HS-27A (cell line): ENCODE data around the gene AMH.
A peak's percentile ranks its signal among the peaks of the same experiment; 100 is the strongest.

Experiments
- DNase-seq: peaks from one replicate; pipeline ENCODE4 v3.0.0-alpha.2; 2012; ENCODE audit warnings: low read depth, missing footprints

Gene AMH

GRCh38 chr19:2249880-2250765 is 1.0 kb downstream of the AMH start:
- DNase-seq, result no peak

DNA sequence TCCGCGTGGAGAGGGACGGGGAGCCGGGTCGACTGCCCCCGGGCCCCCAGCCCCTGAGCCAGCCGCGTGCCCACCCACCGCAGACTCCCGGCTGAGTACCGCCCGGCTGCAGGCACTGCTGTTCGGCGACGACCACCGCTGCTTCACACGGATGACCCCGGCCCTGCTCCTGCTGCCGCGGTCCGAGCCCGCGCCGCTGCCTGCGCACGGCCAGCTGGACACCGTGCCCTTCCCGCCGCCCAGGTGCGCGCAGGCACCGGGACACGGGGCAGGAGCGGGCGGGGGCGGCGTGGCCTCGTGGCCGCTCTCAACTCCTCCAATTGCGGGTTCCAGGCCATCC is 1.6 kb downstream of the AMH start:
- no peak for DNase-seq

DNA sequence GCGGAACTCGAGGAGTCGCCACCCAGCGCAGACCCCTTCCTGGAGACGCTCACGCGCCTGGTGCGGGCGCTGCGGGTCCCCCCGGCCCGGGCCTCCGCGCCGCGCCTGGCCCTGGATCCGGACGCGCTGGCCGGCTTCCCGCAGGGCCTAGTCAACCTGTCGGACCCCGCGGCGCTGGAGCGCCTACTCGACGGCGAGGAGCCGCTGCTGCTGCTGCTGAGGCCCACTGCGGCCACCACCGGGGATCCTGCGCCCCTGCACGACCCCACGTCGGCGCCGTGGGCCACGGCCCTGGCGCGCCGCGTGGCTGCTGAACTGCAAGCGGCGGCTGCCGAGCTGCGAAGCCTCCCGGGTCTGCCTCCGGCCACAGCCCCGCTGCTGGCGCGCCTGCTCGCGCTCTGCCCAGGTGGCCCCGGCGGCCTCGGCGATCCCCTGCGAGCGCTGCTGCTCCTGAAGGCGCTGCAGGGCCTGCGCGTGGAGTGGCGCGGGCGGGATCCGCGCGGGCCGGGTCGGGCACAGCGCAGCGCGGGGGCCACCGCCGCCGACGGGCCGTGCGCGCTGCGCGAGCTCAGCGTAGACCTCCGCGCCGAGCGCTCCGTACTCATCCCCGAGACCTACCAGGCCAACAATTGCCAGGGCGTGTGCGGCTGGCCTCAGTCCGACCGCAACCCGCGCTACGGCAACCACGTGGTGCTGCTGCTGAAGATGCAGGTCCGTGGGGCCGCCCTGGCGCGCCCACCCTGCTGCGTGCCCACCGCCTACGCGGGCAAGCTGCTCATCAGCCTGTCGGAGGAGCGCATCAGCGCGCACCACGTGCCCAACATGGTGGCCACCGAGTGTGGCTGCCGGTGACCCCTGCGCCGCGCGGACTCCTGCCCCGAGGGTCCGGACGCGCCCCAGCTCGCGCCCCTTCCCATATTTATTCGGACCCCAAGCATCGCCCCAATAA is 2.3 kb downstream of the AMH start:
- no peak for DNase-seq

DNA sequence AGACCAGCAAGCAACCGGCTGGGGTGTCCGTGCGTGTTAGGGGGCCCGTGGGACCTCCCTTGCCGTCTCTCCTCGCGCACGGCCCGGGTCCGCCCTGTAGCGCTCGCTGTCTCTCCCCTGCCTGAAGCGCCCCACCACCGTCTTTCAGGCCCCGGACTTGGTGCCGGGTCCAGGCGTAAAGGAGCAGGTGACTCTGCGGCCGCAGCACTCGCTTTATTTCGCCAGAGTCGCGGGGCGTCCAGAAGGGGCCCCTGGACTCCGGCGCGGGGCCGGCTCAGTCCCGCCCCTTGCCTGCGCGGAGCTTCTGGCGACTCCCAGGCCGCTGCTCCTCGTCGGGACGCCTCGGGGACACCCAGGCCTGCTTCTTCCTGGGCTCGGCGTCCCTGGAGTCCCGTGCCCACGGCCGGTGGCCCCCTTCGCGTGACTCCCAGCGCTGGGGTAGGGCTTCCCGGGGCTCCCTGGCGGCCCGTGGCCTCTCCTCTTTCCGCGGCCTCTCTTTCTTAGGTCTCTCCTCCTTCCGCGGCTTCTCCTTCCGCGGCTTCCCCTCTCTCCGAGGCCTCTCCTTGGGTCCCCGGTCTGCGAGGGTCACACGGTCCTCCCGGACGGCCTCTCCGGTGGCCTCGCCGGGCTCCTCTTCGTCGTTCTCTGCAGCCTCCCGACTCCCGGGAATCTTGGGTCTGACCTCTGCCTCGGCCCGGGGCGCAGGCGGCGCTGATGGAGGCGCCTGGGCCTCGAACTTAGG is 3.1 kb downstream of the AMH start:
- no peak for DNase-seq

- DNase-seq, result no peak
Measured at GRCh38 chr19:2252797-2253105, 3.6 kb downstream of the AMH start.

- DNase-seq, result no peak
Measured at GRCh38 chr19:2253106-2254063, 4.3 kb downstream of the AMH start.

DNA sequence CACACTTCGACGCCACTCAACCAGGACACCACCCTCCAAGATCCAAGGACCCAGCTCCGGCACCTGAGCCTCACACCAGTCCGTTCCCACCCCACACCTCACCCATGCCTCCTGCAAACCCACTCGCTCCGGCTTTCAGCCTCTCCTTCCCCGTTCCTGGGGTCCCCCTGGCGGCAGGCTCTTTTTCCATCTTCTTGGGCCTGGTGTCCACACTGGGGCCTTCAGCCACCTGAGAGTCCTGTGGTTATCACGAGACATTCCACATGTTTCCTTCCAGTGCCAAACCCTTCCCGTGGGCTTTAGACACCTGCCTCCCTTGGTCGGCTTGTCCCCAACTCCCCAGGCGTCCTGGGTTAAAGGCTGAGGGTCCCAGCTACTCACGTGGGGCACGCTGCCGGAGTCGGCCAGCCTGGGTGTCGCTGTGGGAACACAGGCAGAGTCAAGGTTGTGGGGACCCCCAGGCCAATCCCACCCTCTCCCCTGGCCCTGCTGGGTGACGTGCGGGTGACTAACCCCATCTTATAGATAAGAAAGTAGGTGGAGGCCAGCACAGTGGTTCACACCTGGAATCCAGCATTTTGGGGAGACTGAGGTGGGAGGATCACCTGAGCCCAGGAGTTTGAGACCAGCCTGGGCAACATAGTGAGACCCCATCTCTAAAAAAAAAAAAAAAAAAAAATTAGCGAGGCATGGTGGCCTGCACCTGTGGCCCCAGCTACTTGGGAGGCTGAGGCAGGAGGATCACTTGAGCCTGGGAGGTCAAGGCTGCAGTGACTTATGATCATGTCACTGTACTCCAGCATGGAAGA is 5.1 kb downstream of the AMH start:
- DNase-seq, result no peak

GRCh38 chr19:2255112-2255845 is 6.2 kb downstream of the AMH start:
- no peak for DNase-seq

DNA sequence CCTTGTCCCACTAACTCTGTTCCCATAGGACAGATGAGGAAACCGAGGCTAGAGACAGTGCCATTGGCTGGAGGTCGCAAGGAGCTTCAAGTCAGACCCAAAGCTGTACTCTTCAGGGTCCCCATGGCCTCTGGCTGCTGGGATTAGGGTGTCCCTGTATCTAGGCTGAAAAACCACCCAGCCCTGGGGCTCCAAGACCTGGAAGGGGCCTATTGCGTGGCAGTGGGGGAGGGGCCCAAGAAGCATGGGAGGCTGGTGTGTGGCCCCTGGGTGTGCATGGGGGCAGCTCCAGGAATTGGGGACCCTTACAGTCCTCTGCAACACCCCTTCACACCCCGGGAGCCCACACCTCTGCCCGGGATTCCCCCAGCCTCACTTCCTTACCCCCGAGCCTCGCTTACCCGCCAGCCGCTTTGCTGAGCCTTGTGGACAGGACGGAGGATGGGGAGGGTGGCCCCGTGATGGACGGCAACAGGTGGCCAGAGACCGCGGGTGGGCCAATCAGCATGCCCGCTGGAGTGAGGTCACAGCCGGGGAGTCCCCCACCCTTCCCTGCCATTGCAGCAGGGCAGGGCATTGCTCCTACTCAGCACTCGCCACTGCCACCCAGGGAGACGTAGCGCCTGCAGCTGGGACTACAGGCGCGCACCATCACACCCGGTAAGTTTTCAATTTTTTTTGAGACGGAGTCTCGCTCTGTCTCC is 7.0 kb downstream of the AMH start, which contains the start of gene JSRP1:
TSS of gene JSRP1 (minus strand) at position 436 of the 704 bp plus-strand sequence. CDS start 1,103 bp downstream, outside the sequence.
- DNase-seq, result no peak

GRCh38 chr19:2259336-2259735 is 10.2 kb downstream of the AMH start:
- DNase-seq, result no peak

GRCh38 chr19:2260341-2260805 is 11.2 kb downstream of the AMH start:
- no peak for DNase-seq

- DNase-seq, result no peak
Measured at GRCh38 chr19:2261438-2262172, 12.5 kb downstream of the AMH start.

DNA sequence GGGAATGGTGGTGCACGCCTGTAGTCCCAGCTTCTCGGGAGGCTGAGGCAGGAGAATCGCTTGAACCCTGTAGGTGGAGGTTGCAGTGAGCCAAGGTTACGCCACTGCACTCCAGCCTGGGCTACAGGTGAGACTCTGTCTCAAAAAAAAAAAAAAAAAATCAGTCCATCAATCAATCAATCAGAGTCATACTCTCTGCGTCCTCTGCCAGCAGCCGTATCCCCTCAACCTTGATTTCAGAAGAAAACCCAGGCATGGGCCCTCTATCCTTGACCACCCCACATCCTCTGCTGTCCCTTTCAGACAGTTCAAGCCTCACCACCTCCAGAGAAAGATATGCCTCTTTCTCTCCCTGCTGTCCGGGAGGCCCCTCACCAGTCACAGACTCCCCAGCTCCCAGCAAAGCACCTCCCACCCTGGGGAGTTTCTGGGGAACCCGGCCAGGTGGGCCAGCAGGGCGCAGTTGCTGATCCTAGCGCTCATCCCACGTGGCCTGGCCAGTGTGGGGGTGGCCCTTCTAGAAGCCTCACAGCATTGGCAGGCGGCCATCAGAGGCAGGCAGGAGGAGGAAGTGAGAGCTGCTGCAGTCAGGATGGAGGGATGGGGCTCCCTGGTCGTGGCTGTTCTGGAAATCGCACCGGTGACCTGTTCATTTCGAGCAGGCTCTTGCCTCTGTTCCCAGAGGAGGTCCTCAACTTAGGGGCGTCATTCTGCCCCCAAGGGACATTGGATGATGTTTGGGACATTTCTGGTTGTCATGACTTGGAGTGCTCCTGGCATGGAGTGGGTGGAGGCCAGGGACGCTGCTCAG is 17.3 kb downstream of the AMH start:
- no peak for DNase-seq

GRCh38 chr19:2268480-2268830 is 19.3 kb downstream of the AMH start:
- DNase-seq, result no peak

GRCh38 chr19:2268861-2269243 is 19.7 kb downstream of the AMH start:
- DNase-seq, result no peak

GRCh38 chr19:2269244-2270156 is 20.4 kb downstream of the AMH start:
- peak; percentile 72 for DNase-seq

DNA sequence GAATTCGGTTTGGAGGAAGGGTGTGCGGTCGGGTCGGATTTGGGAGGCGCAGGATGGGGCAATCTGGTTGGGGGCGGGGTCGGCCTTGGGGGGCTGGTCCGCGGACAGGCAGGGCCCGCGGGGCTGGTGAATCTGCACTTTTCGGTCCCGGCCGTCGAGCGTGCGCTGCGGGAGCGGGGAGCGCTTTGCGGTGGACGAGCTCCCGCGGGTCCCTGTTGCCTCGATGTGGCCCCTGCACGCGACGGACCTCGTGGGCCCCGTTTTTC is 21.0 kb downstream of the AMH start:
- DNase-seq, result no peak
